ENCODE data around the gene PNPLA7. TPM values are rescaled to one million over a fixed set of nuclear protein-coding genes. Genes with fewer than 3 reads are reported as not detected.

Gene PNPLA7
- total RNA-seq, 4 donors from 2014 or later, result 16.0 to 95.4 (median 24.9) TPM

GRCh38 chr9:137461316-137461662 is 88.9 kb downstream of the PNPLA7 start:
- H3K4me3 ChIP-seq, result no peak overlapping the region
- no peak for TF ChIP-seq EP300 (IDR thresholded peaks at IDR 0.05; ENCODE audit: low read depth)
- TF ChIP-seq POLR2AphosphoS5 (IDR thresholded peaks at IDR 0.05), result no peak
- intact Hi-C loops (cut with DNase I; ENCODE audit: low total_unique reads), result no loop called here
- no peak for DNase-seq
- 83% methylated on average over 20 of the region's 21 CpGs; no CpG with 5 or more reads in 1 of the 2 donors for WGBS, 2 donors (ENCODE audit: low coverage in 1 of 2)
- no peaks in the 10 kb centered on the region for H3K36me3 ChIP-seq
- H3K27me3 ChIP-seq, result no peaks in the 10 kb centered on the region
- H3K4me1 ChIP-seq, result peaks cover 12 to 22% (median 19%) of the 10 kb centered on the region in 4 donors
- H3K27ac ChIP-seq, result no peak overlapping the region
- no peaks in the 10 kb centered on the region for H3K9me3 ChIP-seq
- in situ Hi-C loops (cut with MboI; ENCODE audit: low pct_ligation_motif_present in 1 of 4, low pct_unique_long_range_greater_than_20kb in 1 of 4, low sequenced_read_pairs in 3 of 4), result no loop called here

DNA sequence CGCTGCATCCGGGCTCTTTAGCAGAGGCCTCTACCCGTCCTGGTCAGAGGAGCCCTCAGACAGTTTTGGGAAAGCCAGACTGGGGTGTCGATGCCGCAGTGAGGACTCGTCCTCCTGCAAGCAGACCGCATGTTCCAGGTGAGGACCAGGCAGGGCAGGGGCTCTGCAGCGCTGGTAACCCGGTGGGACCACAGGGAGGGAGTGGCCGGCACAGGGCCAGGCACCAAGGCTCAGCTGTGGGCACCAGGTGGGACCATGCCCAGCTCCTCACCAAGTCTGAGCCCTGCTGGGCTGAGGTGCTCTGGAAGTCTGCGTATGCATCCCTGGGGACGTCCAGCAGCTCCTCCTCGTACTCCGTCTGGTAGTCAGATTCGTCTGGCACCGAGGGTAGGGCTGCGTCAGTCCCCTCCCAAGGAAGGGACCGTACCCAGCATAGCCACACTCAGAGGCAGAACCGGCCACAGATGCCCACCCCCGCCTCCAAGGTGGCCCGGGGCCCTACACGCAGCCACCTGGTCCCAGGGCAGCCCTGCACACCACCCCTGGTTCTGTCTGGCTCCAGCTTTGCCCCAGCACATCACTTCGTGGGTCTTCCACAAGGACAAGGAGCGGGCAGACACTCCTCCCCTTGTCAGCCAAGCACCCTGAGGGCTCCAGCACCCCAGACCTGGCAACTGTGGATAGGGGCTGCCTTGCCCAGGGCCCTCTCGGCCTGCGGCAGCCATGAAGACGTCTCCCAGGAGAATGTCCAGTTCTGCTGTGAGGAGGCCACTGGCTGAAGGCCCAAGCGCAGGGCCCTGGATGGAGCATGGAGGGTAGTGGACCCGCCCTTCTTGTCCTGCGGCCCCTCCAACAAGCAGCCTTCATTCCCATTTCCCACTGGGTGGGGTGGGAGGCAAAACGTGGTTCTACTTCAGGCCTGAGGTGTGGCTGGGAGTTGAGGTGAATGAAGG is 89.6 kb downstream of the PNPLA7 start:
- H3K4me1 ChIP-seq, result peaks cover 12 to 22% (median 19%) of the 10 kb centered on the region in 4 donors
- H3K27me3 ChIP-seq, result no peaks in the 10 kb centered on the region
- no peak overlapping the region for H3K4me3 ChIP-seq
- H3K9me3 ChIP-seq, result no peaks in the 10 kb centered on the region
- in situ Hi-C loops (cut with MboI; ENCODE audit: low pct_ligation_motif_present in 1 of 4, low pct_unique_long_range_greater_than_20kb in 1 of 4, low sequenced_read_pairs in 3 of 4), result no loop called here
- TF ChIP-seq, protein P1, sequence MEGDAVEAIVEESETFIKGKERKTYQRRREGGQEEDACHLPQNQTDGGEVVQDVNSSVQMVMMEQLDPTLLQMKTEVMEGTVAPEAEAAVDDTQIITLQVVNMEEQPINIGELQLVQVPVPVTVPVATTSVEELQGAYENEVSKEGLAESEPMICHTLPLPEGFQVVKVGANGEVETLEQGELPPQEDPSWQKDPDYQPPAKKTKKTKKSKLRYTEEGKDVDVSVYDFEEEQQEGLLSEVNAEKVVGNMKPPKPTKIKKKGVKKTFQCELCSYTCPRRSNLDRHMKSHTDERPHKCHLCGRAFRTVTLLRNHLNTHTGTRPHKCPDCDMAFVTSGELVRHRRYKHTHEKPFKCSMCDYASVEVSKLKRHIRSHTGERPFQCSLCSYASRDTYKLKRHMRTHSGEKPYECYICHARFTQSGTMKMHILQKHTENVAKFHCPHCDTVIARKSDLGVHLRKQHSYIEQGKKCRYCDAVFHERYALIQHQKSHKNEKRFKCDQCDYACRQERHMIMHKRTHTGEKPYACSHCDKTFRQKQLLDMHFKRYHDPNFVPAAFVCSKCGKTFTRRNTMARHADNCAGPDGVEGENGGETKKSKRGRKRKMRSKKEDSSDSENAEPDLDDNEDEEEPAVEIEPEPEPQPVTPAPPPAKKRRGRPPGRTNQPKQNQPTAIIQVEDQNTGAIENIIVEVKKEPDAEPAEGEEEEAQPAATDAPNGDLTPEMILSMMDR (IDR thresholded peaks at IDR 0.05), result no peak
- TF ChIP-seq EP300 (IDR thresholded peaks at IDR 0.05; ENCODE audit: low read depth) (no peak), POLR2AphosphoS5 (IDR thresholded peaks at IDR 0.05) (no peak), POLR2A (IDR thresholded peaks at IDR 0.05) (no peak)
- intact Hi-C loops (cut with DNase I; ENCODE audit: low total_unique reads), result no loop called here
- H3K36me3 ChIP-seq, result no peaks in the 10 kb centered on the region
- no peak overlapping the region for H3K27ac ChIP-seq
- WGBS, 2 donors (ENCODE audit: low coverage in 1 of 2), result 98% methylated on average over 19 of the region's 31 CpGs; no CpG with 5 or more reads in 1 of the 2 donors
- no peak for DNase-seq

GRCh38 chr9:137459601-137460362 is 90.4 kb downstream of the PNPLA7 start:
- 36% methylated on average over 5 of the region's 15 CpGs; no CpG with 5 or more reads in 1 of the 2 donors for WGBS, 2 donors (ENCODE audit: low coverage in 1 of 2)
- H3K36me3 ChIP-seq, result no peaks in the 10 kb centered on the region
- H3K27ac ChIP-seq, result peak overlapping the region; percentile 32 to 85 (median 76)
- DNase-seq, result no peak
- H3K27me3 ChIP-seq, result no peaks in the 10 kb centered on the region
- TF ChIP-seq POLR2AphosphoS5 (IDR thresholded peaks at IDR 0.05) (no peak), EP300 (IDR thresholded peaks at IDR 0.05; ENCODE audit: low read depth) (no peak), POLR2A (IDR thresholded peaks at IDR 0.05) (no peak)
- TF ChIP-seq, protein P1 (IDR thresholded peaks at IDR 0.05), result no peak
- H3K4me3 ChIP-seq, result peak overlapping the region; percentile 8 to 74 (median 62)
- intact Hi-C loops (cut with DNase I; ENCODE audit: low total_unique reads) (no loop called here), in situ Hi-C loops (cut with MboI; ENCODE audit: low pct_ligation_motif_present in 1 of 4, low pct_unique_long_range_greater_than_20kb in 1 of 4, low sequenced_read_pairs in 3 of 4) (no loop called here)
- peaks cover 15 to 27% (median 24%) of the 10 kb centered on the region in 4 donors for H3K4me1 ChIP-seq
- H3K9me3 ChIP-seq, result no peaks in the 10 kb centered on the region

DNA sequence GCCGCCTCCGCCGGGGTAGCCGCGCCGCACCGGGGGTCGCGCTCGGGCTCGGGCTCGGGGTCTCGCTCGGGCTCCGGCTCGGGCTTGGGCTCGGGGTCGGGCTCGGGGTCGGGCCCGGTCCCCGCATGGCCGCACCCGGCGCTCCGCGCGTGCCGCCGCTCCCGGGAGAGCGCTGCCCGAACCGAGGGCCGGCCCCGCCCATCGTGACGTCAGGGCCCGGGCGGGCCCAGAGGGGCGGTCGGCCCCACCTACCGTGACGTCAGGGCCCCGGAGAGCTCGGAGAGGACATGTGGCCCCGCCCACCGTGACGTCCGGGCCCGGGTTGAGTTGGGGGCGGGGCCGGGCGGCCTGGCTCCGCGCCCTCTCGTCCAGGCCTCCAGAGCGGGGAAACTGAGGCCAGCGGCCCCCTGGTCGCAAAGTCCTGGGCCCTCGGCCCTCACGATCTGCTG is 91.0 kb downstream of the PNPLA7 start, which contains the start of gene NSMF:
Gene NSMF, minus strand, starts transcription at position 183 of the 449 bp plus-strand sequence. CDS start 232 bp downstream, outside the sequence.
- Histone ChIP-seq H3K4me1 (peaks cover 19 to 34% (median 30%) of the 10 kb centered on the region in 4 donors), H3K27ac (peak within 1 kb of the TSS; percentile 35 to 85 (median 76)), H3K4me3 (peak within 1 kb of the TSS; percentile 49 to 74 (median 62)), H3K36me3 (no peaks in the 10 kb centered on the region), H3K9me3 (no peaks in the 10 kb centered on the region), H3K27me3 (no peaks in the 10 kb centered on the region)
- 0% methylated on average over 13 of the region's 62 CpGs; no CpG with 5 or more reads in 1 of the 2 donors for WGBS, 2 donors (ENCODE audit: low coverage in 1 of 2)
- in situ Hi-C loops (cut with MboI; ENCODE audit: low pct_ligation_motif_present in 1 of 4, low pct_unique_long_range_greater_than_20kb in 1 of 4, low sequenced_read_pairs in 3 of 4) (no loop called here), intact Hi-C loops (cut with DNase I; ENCODE audit: low total_unique reads) (no loop called here)
- peak; percentile 97 for DNase-seq
- TF ChIP-seq POLR2A (IDR thresholded peaks at IDR 0.05) (no peak), POLR2AphosphoS5 (IDR thresholded peaks at IDR 0.05) (peak; percentile 32 to 86 (median 82))

All from transverse colon (tissue), 4 donors.